Lung (tissue), 12 donors: ENCODE measurements around the gene CYP51A1. TPM values are rescaled to one million over a fixed set of nuclear protein-coding genes. Genes with fewer than 3 reads are reported as not detected.
"Not testable (repeated sequence)": the region's sequence is repeated elsewhere in the genome, so short reads cannot be mapped to it uniquely, and the experiment has no call there.

ENCODE experiments used
- ATAC-seq: fragments of 200-7000 bp; cut with Tn5 transposase; one replicate; pipeline ENCODE4 v1.9.1; 2020; ENCODE audit warnings: moderate number of reproducible peaks; ENCODE audit not compliant: insufficient read depth, low FRiP score
- DNase-seq, 3 donors: peaks; one replicate each; pipeline ENCODE4 v3.0.0-alpha.2; 2013 to 2017
- H3K27ac ChIP-seq, 2 donors: one replicate each; pipeline ENCODE4 v1.5.1; 2013; ENCODE audit warnings: mild to moderate bottlenecking in 2 of 2, moderate library complexity in 2 of 2, control low read depth in 1 of 2, inconsistent platforms in 1 of 2, low read depth in 1 of 2, low read length in 1 of 2
- H3K27me3 ChIP-seq, 3 donors: one replicate each; pipeline ENCODE4 v1.5.1; 2013; ENCODE audit warnings: low read length in 2 of 3; ENCODE audit not compliant: control insufficient read depth in 3 of 3, insufficient read depth in 3 of 3
- H3K36me3 ChIP-seq, 4 donors: one replicate each; pipeline ENCODE4 v1.5.1; 2013; ENCODE audit warnings: low read length in 4 of 4, mild to moderate bottlenecking in 1 of 4, moderate library complexity in 1 of 4; ENCODE audit not compliant: control insufficient read depth in 4 of 4, insufficient read depth in 4 of 4
- H3K4me1 ChIP-seq, 5 donors: one replicate each; pipeline ENCODE4 v1.5.1; 2013; ENCODE audit warnings: low read length in 5 of 5, mild to moderate bottlenecking in 2 of 5, moderate library complexity in 1 of 5; ENCODE audit not compliant: control insufficient read depth in 5 of 5, insufficient read depth in 5 of 5
- H3K4me3 ChIP-seq: one replicate; pipeline ENCODE4 v1.5.1; 2013; ENCODE audit warnings: mild to moderate bottlenecking, control low read depth, moderate library complexity
- H3K9ac ChIP-seq, 2 donors: one replicate each; pipeline ENCODE4 v1.5.1; 2013; ENCODE audit warnings: low read length in 2 of 2, control low read depth in 1 of 2; ENCODE audit not compliant: insufficient read depth in 1 of 2
- H3K9me3 ChIP-seq, 4 donors: one replicate each; pipeline ENCODE4 v1.5.1; 2013; ENCODE audit warnings: low read length in 3 of 4, mild to moderate bottlenecking in 1 of 4, moderate library complexity in 1 of 4; ENCODE audit not compliant: control insufficient read depth in 4 of 4, insufficient read depth in 3 of 4
- CTCF ChIP-seq: IDR thresholded peaks from 2 replicates; pipeline ENCODE4 v1.5.1; 2012; ENCODE audit warnings: mild to moderate bottlenecking; ENCODE audit errors: control extremely low read depth, extremely low read depth
- WGBS, 2 donors: extraction: QIAGEN DNeasy Blood & Tissue Kit; methylation state at CpG; one replicate each; pipeline ENCODE4 v1.1.7; 2013; 5-methylcytosine and 5-hydroxymethylcytosine counted together
- polyA plus RNA-seq, 2 donors: library from polyadenylated mRNA; stranded (reverse); fragments of 200-250 nt; gene quantifications; one replicate each; pipeline ENCODE4 v1.2.1, GENCODE V29; 2013
- total RNA-seq, 2 donors: library from RNA; depleted of rRNA in 1 of 2; stranded (reverse); fragments of >200 nt in 1 of 2; gene quantifications; one replicate each; pipeline ENCODE4 v1.2.1, GENCODE V29; 2014 to 2021
- donor health status: control.
- donor health status: control.
- donor health status: Bipolar disorder and iron deficiency.
- donor health status: healthy.
- donor health status: DM: yes; HTN: yes; CAD: no.

Gene CYP51A1
- total and polyA plus RNA-seq, 4 donors, result 49.8 to 211 (median 117) TPM

- DNase-seq (no peak), ATAC-seq (no peak)
- WGBS, 2 donors, result 97 to 98% methylated on average over 5 of the region's 5 CpGs
- Histone ChIP-seq H3K4me1 (peaks cover 0 to 2% (median 0%) of the 10 kb centered on the region in 5 donors), H3K27me3 (no peaks in the 10 kb centered on the region), H3K36me3 (peaks cover 10 to 24% (median 15%) of the 10 kb centered on the region in 4 donors), H3K9ac (no peak overlapping the region), H3K4me3 (no peak overlapping the region), H3K27ac (no peak overlapping the region), H3K9me3 (no peaks in the 10 kb centered on the region)
- TF ChIP-seq CTCF, result no peak
Observed at GRCh38 chr7:92115821-92116220, 18.5 kb downstream of the CYP51A1 start.

GRCh38 chr7:92110857-92111256 lies 23.4 kb downstream of the CYP51A1 start:
- WGBS, 2 donors, result 89 to 96% methylated on average over 2 of the region's 2 CpGs
- no peak for ATAC-seq
- no peak for TF ChIP-seq CTCF
- Histone ChIP-seq H3K9me3 (no peaks in the 10 kb centered on the region), H3K4me1 (peaks cover 0 to 2% (median 0%) of the 10 kb centered on the region in 5 donors), H3K27ac (no peak overlapping the region), H3K36me3 (peaks cover 12 to 26% (median 17%) of the 10 kb centered on the region in 4 donors), H3K9ac (no peak overlapping the region), H3K4me3 (no peak overlapping the region), H3K27me3 (no peaks in the 10 kb centered on the region)
- DNase-seq, result no peak

GRCh38 chr7:92108821-92109220 lies 25.5 kb downstream of the CYP51A1 start:
- Histone ChIP-seq H3K9me3 (no peaks in the 10 kb centered on the region), H3K36me3 (peaks cover 16 to 25% (median 20%) of the 10 kb centered on the region in 4 donors), H3K4me1 (peaks cover 0 to 2% (median 0%) of the 10 kb centered on the region in 5 donors), H3K9ac (no peak overlapping the region), H3K4me3 (no peak overlapping the region), H3K27me3 (no peaks in the 10 kb centered on the region), H3K27ac (no peak overlapping the region)
- DNase-seq, result no peak
- no peak for TF ChIP-seq CTCF
- WGBS, 2 donors, result 93 to 98% methylated on average over 8 of the region's 8 CpGs
- no peak for ATAC-seq

GRCh38 chr7:92102862-92103261 lies 31.4 kb downstream of the CYP51A1 start:
- ATAC-seq, H3K9me3 ChIP-seq, H3K27me3 ChIP-seq, H3K9ac ChIP-seq, H3K27ac ChIP-seq, H3K4me3 ChIP-seq, DNase-seq, H3K4me1 ChIP-seq: not testable (repeated sequence)
- 96 to 97% methylated on average over 5 of the region's 5 CpGs for WGBS, 2 donors
- peaks cover 14 to 43% (median 32%) of the 10 kb centered on the region in 4 donors for H3K36me3 ChIP-seq
